SK-N-DZ (cell line): Measurements from ENCODE around the gene GALNT17. TPM values are rescaled to one million over a fixed set of nuclear protein-coding genes. Genes with fewer than 3 reads are reported as not detected.

Source experiments
- DNase-seq: peaks from one replicate; pipeline ENCODE4 v3.0.0-alpha.2; 2015; ENCODE audit warnings: low spot score
- polyA plus RNA-seq, 2 experiments: library from polyadenylated mRNA; depleted of rRNA; stranded (reverse); fragments of >200 nt; gene quantifications; 2 replicates each; pipeline ENCODE4 v1.2.3, GENCODE V29; 2014

GALNT17 gene
- polyA plus RNA-seq (2014; cell fraction: cytosol; rRNA removed): 0.23 TPM in 1 of 2 replicates, not detected in the other
- polyA plus RNA-seq (2014; cell fraction: nucleus; rRNA removed): 0.31 TPM in 1 of 2 replicates, not detected in the other

GRCh38 chr7:71132127-71132376 lies at the start of gene GALNT17:
Gene GALNT17 (plus strand): TSS chr7:71132144.
- no peak for DNase-seq

- no peak for DNase-seq
These were observed 36.6 kb upstream of the GALNT17 start for GRCh38 chr7:71095266-71095860.

GRCh38 chr7:71096351-71096750 lies 35.6 kb upstream of the GALNT17 start:
- DNase-seq: no peak

- DNase-seq: no peak
These were observed 25.7 kb upstream of the GALNT17 start for GRCh38 chr7:71106226-71106625.

- DNase-seq: no peak
These were observed 19.5 kb upstream of the GALNT17 start for GRCh38 chr7:71112436-71112835.

GRCh38 chr7:71120096-71120495 lies 11.8 kb upstream of the GALNT17 start:
- no peak for DNase-seq

- no peak for DNase-seq
These were observed 2.8 kb upstream of the GALNT17 start for GRCh38 chr7:71129126-71129525.

GRCh38 chr7:71130031-71130679 lies 1.8 kb upstream of the GALNT17 start:
- no peak for DNase-seq

GRCh38 chr7:71131256-71132126 lies 453 bp upstream of the GALNT17 start:
- peak; percentile 33 for DNase-seq

- no peak for DNase-seq
These were observed 660 bp downstream of the GALNT17 start for GRCh38 chr7:71132377-71133231.

GRCh38 chr7:71133232-71133622 lies 1.3 kb downstream of the GALNT17 start:
- DNase-seq: no peak

- DNase-seq: no peak
These were observed 1.9 kb downstream of the GALNT17 start for GRCh38 chr7:71133856-71134255.

GRCh38 chr7:71135116-71135515 lies 3.2 kb downstream of the GALNT17 start:
- no peak for DNase-seq

- no peak for DNase-seq
These were observed 3.7 kb downstream of the GALNT17 start for GRCh38 chr7:71135663-71136062.

GRCh38 chr7:71137479-71137878 lies 5.5 kb downstream of the GALNT17 start:
- no peak for DNase-seq

- no peak for DNase-seq
These were observed 8.3 kb downstream of the GALNT17 start for GRCh38 chr7:71140264-71140663.

GRCh38 chr7:71144963-71145362 lies 13.0 kb downstream of the GALNT17 start:
- DNase-seq: no peak

- DNase-seq: no peak
These were observed 14.3 kb downstream of the GALNT17 start for GRCh38 chr7:71145906-71146901.

- no peak for DNase-seq
These were observed 16.2 kb downstream of the GALNT17 start for GRCh38 chr7:71148098-71148497.

- no peak for DNase-seq
These were observed 23.3 kb downstream of the GALNT17 start for GRCh38 chr7:71155236-71155635.
